Measurements from ENCODE around the gene BTBD6.

DNA sequence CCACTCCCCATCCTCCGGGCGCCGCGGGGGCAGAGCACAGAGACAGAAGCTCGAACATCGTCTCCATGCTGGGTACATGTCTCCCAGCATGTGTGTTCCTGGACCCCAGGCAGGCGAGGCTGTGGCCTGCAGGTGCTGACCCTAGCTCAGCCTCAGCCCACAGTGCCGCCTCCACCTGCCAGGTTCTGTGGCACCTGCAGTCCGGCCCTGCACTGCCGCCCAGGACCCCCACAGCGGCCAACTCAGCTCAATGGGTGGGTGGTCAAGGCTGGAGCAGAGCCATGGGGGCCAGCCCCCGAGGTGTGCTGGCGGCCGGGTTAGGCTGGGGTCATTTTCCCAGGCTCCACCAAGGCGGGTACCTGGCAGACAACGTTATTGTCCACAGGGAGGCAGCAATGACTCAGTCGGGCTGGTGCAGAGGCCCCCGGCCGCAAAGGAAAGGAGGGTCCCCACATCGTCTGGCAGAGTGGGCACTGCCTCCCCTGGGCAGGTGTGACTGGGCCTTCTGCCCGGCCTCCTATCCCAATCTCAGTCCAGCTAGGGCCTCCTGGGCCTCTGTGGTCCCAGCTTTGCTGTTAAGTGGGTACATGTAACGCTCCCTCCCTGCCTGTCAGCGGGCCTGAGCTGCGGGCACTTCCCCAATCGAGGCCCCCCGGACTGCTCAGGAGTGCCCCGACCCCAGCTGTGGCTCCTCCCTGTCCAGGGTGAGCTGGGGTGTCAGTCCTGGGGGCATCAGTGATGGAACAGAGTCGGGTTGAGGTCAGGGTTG is 47.0 kb upstream of the BTBD6 start:
- no peak for TF ChIP-seq POLR2AphosphoS5 (IDR thresholded peaks at IDR 0.05; ENCODE audit: low read depth, low read length)
- TF ChIP-seq, protein P1, sequence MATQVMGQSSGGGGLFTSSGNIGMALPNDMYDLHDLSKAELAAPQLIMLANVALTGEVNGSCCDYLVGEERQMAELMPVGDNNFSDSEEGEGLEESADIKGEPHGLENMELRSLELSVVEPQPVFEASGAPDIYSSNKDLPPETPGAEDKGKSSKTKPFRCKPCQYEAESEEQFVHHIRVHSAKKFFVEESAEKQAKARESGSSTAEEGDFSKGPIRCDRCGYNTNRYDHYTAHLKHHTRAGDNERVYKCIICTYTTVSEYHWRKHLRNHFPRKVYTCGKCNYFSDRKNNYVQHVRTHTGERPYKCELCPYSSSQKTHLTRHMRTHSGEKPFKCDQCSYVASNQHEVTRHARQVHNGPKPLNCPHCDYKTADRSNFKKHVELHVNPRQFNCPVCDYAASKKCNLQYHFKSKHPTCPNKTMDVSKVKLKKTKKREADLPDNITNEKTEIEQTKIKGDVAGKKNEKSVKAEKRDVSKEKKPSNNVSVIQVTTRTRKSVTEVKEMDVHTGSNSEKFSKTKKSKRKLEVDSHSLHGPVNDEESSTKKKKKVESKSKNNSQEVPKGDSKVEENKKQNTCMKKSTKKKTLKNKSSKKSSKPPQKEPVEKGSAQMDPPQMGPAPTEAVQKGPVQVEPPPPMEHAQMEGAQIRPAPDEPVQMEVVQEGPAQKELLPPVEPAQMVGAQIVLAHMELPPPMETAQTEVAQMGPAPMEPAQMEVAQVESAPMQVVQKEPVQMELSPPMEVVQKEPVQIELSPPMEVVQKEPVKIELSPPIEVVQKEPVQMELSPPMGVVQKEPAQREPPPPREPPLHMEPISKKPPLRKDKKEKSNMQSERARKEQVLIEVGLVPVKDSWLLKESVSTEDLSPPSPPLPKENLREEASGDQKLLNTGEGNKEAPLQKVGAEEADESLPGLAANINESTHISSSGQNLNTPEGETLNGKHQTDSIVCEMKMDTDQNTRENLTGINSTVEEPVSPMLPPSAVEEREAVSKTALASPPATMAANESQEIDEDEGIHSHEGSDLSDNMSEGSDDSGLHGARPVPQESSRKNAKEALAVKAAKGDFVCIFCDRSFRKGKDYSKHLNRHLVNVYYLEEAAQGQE (IDR thresholded peaks at IDR 0.05; ENCODE audit: insufficient read depth in 1 of 2, low read depth in 2 of 2, low read length in 2 of 2), result no peak
- no peak for TF ChIP-seq TAF1 (IDR thresholded peaks at IDR 0.05; ENCODE audit: borderline replicate concordance, insufficient read depth, low read length)
- no peak for TF ChIP-seq SIN3A (IDR thresholded peaks at IDR 0.05; ENCODE audit: borderline replicate concordance, insufficient read depth, low read length)
